DMS 273 (cell line): ENCODE data around the gene RAB30.
A peak's percentile ranks its signal among the peaks of the same experiment; 100 is the strongest.
"Not testable (repeated sequence)": the region's sequence is repeated elsewhere in the genome, so short reads cannot be mapped to it uniquely, and the experiment has no call there.

Experiments
- DNase-seq: peaks from one replicate; lab custom pipeline; 2025; ENCODE audit not compliant: unreplicated experiment; lab: John Stamatoyannopoulos, UW

Gene RAB30

DNA sequence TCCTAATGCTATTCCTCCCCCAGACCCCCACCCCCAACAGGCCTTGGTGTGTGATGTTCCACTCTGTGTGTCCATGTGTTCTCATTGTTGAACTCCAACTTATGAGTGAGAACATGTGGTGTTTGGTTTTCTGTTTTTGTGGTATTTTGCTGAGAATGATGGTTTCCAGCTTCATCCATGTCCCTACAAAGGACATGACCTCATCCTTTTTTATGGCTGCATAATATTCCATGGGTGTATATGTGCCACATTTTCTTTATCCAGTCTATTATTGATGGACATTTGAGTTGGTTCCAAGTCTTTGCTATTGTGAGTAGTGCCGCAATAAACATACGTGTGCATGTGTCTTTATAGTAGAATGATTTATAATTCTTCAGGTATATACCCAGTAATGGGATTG, 121.2 kb downstream of the RAB30 start:
- not testable (repeated sequence) for DNase-seq

DNA sequence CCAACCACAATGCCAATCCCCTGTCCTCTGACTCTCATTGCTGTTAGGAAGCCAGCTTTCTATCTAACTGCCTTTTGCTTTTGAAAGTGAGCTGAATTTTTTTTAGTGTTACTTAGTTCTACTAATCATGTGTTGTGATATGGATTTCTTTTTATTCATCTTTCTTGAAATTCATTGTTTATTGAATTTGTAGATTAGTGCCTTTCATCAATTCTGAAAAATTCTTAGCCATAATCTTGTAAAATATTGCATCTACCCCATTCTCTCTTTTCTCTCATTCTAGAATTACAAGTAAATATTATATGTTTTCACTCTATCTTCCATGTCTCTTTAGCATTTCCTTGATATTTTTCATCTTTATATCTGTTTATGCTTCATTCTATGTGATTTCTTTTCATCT, 122.3 kb downstream of the RAB30 start:
- DNase-seq: no peak

DNA sequence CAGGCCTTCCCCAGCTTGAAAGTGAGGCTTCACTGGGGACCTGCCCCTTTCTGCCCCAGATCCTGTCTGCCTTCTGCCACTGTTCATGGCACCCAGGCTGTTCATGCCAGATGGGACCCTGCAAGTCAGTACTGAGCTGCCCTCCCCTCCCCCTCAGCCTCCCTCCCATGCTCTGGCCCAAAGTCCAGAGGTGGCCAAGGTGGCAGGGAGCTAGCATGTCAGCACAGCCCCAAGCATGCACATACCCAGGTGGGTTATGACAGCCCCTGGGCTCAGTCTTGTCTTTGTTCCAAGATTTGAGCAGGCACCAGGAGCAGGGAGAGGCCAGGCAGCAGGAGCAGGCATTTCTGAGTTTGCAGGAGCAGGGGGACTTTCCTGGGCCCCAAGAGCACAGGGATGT, 126.0 kb downstream of the RAB30 start:
- peak; percentile 23 for DNase-seq

DNA sequence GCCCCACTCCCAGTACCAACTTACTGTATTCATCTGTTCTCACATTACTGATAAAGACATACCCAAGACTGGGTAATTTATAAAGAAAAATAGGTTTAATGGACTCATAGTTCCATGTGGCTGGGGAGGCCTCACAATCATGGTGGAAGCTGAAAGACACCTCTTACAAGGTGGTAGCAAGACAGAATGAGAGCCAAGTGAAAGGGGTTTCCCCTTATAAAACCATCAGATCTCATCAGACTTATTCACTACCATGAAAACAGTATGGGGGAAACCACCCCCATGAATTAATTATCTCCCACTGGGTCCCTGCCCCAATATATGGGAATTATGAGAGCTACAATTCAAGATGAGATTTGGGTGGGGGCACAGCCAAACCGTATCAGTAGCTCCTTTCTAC, 126.7 kb downstream of the RAB30 start:
- DNase-seq: not testable (repeated sequence)

DNA sequence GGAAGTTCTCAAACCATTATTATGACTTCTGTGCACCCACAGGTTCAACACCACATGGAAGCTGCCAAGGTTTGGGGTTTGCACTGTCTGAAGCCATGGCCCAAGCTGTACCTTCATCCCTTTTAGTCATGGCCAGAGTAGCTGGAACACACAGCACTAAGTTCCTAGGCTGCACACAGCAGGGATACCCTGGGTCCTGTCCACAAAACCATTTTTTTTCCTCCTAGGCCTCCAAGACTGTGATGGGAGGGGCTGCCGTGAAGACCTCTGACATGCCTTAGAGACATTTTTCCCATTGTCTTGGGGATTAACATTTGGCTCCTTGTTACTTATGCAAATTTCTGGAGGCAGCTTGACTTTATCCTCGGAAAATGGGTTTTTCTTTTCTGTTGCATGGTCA, 127.5 kb downstream of the RAB30 start:
- no peak for DNase-seq

DNA sequence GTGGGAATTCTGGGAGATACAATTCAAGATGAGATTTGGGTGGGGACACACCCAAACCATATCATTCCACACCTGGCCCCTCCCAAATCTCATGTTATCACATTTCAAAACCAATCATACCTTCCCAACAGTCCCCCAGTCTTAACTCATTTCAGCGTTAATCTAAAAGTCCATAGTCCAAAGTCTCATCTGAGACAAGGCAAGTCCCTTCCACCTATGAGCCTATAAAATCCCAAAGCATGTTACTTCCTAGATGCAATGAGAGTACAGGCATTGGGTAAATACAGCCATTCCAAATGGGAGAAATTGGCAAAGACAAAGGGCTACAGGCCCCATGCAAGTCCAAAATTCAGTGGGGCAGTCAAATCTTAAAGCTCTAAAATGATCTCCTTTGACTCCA, 128.3 kb downstream of the RAB30 start:
- not testable (repeated sequence) for DNase-seq

DNA sequence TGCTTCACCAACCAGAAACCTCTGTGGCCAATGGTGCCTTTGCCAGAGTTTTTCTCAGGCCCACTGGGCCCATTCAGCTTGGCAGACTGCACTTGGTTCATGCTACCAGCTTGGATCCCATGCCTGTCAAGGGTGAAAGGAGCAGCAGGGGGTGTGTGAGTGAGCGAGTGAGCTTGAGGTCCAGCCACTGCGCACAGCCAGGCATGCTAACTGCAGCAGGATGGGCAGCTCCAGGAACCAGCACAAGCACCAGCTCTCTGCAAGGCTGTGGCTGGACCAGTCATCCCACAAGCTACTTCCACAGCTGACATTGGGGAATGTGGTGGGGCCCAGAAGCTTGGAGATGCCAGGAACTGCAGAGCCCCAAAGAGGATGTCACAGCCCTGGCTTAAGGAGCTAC, 129.3 kb downstream of the RAB30 start:
- no peak for DNase-seq

DNA sequence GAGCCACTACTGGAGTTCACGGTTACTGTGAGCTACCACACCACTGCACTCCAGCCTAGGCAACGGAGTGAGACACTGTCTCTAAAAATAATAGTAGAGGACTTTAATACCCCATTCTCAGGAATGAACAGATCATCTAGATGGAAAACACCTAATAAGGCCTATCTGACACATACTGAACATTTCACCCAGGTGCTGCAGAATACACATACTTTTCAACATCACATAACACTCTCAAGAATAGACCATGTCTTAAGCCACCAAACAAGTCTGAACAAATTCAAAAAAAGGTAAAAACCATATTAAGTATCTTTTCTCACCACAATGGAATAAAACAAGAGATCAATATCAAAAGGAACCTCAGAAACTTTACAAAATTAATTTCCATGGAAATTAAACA, 132.2 kb downstream of the RAB30 start:
- DNase-seq: no peak

DNA sequence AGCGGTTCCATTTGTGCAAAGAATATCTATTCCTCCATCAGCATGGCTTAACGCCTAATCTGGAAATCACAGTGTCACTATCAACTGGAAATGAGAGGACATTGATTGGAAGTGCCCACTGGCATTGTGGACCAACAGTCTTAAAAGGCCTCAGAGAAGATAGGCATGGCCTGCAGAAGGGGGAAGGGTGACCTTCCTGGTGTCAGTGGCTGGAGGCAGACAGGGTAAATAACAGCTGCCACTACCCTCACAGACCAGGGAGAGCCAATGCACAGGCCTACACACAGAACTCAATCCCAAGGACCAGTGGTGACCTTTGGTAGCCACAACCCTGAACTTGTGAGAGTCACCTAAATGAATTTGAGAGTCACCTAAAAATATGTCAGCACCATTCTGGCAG, 134.1 kb downstream of the RAB30 start:
- DNase-seq: no peak

DNA sequence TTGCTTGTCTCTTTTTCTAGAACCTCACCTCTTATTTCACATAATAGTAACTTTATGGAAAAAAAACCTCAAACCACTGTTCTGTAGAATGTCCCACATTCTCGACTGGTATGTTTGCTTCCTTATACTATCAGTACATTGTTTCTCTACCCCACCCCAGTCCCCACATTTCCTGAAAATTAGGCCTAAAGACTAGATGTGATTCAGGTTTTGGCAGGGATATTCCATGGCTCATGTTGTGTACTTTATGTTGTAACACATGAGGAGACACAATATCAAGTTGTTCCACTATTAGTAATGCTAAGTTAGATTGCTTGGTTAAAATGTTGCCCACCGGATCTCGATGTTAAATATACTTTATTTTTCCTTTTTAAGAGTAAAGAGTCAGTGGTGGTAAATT, 135.4 kb downstream of the RAB30 start:
- no peak for DNase-seq

DNA sequence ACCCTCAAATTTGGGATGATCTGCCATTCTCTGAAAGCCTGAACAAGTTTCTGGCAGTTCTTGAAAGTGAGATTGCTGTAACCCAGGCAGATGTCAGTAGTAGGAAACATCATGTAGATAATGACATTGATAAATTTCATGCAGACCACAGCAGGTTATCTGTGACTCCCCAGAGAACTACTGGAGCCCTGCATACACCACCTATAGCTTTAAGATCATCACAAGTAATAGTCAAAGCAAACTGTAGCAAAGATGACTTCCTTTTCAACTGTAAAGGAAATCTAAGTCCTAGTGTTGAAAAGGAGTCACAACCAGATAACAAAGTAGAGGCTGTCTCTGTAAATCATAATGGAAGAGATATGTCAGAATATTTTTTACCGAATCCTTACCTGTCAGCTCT, 139.1 kb downstream of the RAB30 start:
- DNase-seq: no peak

DNA sequence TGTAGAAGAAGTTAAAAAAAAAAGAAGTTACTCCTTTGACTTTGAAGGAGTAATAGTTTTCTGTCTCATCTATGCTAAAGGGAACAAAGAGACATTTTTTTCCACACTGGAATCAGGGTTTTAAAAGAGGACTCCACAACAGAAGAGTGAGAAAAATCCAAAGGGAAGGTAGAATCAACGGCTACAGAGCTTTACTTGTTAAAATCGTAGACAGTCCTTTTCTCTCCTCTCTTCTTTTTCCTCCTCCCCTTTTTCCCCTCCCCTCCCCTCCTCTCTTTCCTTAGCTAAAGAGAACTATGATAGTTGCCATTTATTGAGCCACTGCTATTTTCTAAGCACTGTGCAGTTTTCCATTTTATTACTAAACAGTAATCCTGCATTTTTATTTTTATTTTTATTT, 141.0 kb downstream of the RAB30 start:
- no peak for DNase-seq

DNA sequence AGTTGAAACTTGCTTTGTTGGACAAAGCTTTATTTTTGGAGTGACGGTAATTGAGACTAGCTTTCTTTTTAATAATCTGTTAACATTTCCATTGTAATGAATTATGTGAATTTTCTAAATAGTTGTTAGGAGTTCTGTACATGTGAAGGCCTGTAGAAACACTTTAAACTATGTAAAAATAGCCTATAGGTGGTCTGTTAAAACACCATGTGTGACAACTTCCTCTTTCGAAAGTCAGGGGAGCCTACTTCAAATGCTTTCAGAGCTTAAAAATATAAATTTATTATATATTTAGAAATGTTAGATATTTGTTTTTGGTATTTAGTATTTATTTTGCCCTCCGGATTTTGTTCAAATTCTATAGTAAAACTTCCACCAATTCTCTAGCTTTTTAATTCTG, 141.5 kb downstream of the RAB30 start:
- DNase-seq: no peak

DNA sequence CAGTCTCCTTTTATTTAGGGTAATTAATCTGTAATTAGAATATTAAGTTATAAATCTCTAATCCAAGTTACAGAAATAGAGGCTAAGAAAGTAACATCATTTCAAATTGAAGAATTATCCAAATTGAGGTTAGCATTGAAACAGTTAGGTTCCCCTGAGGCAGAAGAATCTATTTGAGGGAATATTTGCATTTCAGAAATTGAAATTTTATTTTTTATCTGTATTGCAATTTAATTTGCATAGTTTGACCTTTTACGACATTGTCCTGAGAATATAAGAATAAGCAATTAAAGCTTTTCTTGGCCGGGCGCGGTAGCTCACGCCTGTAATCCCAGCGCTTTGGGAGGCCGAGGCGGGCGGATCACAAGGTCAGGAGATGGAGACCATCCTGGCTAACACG, 142.6 kb downstream of the RAB30 start:
- DNase-seq: no peak

DNA sequence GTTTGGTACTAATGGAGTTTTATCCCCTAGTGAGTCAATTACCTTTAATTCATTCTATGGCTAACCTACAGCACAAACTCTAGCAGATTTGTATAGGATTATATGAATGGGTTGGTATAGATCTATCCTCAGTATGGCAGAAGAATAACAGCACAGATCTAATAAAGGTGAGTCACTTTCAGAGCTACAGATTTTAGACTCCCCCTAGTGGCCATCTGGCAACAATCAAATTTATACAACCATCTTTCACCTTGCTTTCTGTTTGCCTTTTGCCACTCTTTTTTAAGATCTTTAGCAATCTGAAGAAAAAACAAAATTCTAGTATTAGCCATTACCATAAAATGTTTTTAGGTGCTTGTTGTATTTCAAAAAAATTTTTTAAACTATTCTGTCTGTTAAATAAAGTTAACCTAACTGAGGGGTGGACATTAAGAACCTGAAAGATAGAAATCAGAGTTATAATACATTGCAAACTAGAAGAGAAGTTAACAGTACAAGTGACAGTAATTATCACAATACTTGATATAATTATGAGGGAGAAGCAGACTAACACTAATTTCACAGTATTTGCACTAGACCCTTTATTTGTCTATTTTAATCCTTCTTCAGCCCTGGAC, 144.3 kb downstream of the RAB30 start:
- peak; percentile 62 for DNase-seq

DNA sequence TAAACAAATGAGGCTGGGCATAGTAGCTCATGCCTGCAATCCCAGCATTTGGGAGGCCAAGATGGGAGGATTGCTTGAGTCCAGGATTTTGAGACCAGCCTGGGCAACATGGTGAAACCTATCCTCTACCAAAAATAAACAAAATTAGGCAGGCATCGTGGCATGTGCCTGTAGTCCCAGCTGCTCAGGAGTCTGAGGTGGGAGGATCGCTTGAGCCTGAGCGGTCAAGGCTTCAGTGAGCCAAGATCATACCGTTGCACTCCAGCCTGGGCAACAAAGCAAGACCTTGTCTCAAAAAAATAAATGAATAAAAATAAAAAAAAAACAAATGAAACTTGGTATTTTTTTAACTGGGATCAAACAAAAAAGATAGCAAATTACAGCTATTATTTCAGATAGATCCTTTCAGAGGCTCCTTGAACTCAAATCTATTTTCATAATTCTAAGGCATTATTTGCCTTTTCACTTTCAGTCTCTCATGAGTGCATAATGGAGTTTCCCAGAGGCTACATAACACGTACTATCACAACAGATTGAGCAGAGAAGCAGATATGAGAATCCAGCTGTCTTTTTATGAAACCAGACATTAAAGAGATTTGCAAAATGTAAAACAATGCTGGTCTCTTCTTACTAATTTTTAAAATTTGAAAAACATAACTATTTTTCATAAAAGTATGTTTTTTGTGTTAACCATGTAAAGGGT, 147.0 kb downstream of the RAB30 start:
- DNase-seq: no peak
